Measurements from ENCODE around the gene CCDC172.

CCDC172 gene

DNA sequence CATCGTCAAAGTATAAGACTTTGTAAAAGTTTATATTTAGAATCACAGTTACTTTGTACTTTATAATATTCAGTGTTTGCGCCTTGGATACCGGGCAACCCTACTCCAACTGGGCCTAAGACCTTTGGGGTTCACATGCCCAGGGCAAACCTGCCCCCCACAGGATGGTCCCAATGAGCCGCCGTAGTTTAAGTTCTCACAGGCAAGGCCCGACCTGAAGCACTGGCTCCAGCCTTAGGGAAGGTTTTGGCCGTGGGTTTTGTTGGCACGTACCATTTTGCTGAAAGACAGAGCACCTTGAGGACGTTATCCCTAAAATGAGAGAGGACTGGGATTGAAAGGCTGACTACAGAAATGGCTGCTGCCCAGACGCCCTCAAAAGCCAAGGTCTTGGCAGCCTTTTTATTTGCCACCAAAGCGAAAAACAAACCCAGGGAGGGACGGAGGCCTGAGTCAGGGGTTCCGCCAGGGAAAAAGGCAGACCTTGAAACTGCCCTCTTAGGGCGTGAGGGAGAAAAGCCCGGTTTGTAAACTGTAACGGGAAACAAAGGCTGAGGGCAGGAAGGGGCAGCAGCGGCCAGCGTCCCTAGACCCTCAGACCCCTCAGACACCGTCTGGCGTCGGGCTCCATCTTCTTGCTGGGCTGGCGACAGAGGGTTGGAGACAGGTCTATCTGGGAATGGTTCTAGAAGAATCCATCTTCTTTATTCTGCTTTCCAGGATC is at the start of gene CCDC172:
Gene CCDC172 (plus strand): TSS at position 222 of the 724 bp plus-strand sequence. CDS start 564 bp downstream, outside the sequence.
- no peak for DNase-seq

- DNase-seq, result no peak
These were observed 47.3 kb upstream of the CCDC172 start for GRCh38 chr10:116276981-116277380.

- no peak for DNase-seq
These were observed 45.4 kb upstream of the CCDC172 start for GRCh38 chr10:116278846-116279245.

GRCh38 chr10:116281775-116282174 is 42.5 kb upstream of the CCDC172 start:
- DNase-seq, result no peak

DNA sequence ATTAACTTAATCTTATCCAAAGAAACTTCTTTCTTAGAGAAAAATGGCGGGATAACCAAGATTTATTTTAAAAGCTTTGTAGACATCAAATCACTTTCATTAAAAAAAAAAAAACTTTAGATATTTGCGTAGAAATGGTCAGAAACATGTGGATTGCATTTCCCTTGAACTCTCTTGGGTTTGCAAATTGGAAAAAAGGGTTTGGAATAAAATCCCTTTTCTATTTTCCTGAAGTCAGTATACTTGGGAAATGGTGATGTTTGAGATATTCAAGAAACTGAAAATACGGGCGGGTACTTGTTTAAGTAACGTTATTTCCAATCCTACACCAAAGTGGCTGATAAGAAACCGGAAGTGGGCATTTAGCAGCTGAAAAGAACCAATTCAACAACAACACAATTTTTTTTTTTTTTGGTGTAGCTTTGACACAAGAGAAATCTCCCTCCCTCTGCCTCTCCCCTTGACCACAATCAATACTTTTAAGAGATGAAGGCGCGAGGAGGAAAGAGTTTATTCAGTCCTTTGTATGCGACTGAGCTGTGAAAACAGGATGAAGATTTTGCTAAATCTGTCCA is 37.5 kb upstream of the CCDC172 start:
- no peak for DNase-seq

GRCh38 chr10:116287906-116288501 is 36.2 kb upstream of the CCDC172 start:
- no peak for DNase-seq

DNA sequence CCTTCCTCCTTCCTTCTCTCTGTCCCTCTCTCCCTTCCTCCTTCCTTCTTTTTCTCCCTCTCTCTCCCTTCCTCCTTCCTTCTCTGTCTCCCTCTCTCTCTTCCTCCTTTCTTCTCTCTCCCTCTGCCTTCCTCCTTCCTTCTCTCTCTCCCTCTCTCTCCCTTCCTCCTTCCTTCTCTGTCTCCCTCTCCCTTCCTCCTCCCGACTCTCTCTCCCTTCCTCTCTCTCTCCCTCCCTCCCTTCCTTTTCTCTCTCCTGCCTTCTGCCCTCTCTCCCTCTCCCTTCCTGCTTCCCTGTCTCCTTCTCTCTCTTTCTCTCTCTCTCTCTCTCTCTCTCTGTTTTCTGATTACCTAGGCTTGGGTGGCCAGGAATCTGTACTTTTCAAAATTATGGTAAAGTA is 34.6 kb upstream of the CCDC172 start:
- no peak for DNase-seq

GRCh38 chr10:116292493-116292892 is 31.8 kb upstream of the CCDC172 start:
- no peak for DNase-seq

DNA sequence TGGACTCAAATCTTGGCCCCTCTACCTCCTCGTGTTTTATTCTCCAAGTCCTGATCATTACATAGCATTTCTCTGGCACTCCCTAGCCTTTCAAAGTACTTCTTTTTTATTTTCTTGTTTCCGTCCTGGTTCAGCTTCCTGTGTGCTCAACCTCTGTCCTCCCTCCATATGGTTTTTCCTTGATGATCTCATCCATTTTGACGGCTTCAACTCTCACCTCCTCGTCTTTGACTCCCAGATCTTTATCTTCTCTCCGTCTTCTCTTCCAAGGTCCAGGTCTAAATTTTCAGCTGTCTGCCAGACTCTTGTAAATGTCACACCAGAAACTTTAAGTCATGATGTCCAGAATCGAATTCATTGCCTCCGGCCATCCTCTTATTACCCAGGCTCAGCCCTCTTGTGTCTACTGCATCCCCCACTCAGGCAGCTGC is 27.9 kb upstream of the CCDC172 start:
- no peak for DNase-seq

DNA sequence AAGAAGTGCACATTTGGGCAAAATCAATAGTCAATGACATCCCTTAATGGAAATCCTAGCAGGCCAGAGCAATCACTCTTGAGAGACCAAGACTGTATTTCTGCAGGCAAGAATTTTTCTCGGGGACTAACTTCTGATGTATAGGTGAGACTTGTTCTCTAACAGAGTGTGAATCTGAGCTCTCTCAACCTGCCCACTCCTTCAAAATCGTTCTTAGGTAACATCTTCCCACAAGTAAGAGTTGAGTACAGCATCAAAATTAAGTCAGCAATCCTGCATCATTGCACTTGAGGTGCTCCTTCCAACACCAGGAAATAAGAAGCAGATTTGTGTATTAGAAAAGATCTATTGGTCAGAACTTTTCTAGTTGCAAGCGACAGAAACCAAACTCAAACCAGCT is 25.7 kb upstream of the CCDC172 start:
- DNase-seq, result no peak

GRCh38 chr10:116300542-116300941 is 23.7 kb upstream of the CCDC172 start:
- DNase-seq, result no peak

- DNase-seq, result no peak
These were observed 19.3 kb upstream of the CCDC172 start for GRCh38 chr10:116304923-116305322.

GRCh38 chr10:116306847-116307246 is 17.4 kb upstream of the CCDC172 start:
- no peak for DNase-seq

GRCh38 chr10:116307455-116307854 is 16.8 kb upstream of the CCDC172 start:
- no peak for DNase-seq

- DNase-seq, result no peak
These were observed 13.2 kb upstream of the CCDC172 start for GRCh38 chr10:116311016-116311415.

DNA sequence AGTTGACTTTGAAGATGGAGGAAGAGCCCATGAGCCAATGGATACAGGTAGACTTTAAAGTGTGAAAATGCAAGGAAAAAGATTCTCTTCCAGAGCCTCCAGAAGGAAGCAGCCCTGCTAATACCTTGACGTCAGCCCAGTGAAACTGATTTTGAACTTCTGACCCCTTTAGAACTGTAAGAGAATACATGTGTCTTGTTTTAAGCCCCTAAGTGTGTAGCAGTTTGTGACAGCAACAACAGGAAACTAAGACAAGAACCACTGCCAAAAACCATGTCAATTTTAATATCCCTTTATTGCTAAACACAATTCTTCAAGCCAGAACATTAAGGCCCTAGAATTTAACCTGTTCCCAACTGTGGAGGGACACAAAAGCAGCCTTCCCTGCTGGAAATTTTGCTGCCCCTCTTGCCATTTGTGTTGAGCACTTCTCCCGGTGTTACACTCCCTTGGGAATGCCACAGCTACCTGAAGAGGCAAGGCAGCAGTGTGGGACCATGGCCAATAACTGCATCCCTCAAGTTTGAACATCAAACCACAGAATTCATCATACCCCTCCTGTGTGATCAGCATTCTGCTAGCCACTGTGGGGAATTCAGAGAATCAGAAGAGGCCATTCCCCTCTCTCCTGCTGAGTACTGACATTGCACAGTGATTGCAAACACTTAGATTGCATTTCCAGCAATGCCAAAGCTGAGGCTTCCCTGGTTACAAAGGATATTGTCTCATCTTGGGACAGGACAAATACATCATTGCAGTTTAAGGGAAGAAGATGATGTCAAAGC is 12.3 kb upstream of the CCDC172 start:
- no peak for DNase-seq

GRCh38 chr10:116312548-116312947 is 11.7 kb upstream of the CCDC172 start:
- no peak for DNase-seq

- DNase-seq, result no peak
These were observed 7.7 kb upstream of the CCDC172 start for GRCh38 chr10:116316503-116316902.

- DNase-seq, result no peak
These were observed 845 bp downstream of the CCDC172 start for GRCh38 chr10:116324951-116325635.

- DNase-seq, result no peak
These were observed 1.7 kb downstream of the CCDC172 start for GRCh38 chr10:116325987-116326386.

GRCh38 chr10:116329153-116329552 is 4.9 kb downstream of the CCDC172 start:
- no peak for DNase-seq

DNA sequence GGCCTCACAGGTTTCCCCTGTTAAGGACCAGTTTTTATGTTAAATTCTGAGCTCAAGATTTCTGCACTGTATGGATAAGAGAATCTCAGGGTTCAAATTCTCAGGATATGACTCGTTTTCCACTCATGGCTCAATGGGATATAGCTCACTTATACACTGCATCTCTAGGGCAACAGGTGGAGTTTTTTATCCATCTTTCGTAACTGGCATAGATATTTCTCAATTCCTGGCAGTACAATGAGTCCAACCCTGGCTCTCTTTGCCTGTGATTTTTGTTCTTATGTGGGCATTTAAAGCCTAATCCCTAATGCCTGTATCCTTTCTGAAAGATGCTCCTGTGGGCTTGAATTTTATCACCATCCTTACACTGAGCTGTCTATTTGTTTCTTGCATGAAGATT is 7.6 kb downstream of the CCDC172 start:
- no peak for DNase-seq

- DNase-seq, result no peak
These were observed 12.6 kb downstream of the CCDC172 start for GRCh38 chr10:116336866-116337265.
